Esophagus squamous epithelium (tissue), 4 donors: ENCODE measurements around the gene CASK.

Experiments
- POLR2A ChIP-seq, 4 donors: fragments of 450-650 bp; IDR thresholded peaks; one replicate each; pipeline ENCODE4 v1.6.1; 2017; ENCODE audit warnings: antibody characterized with exemption in 4 of 4, mild to moderate bottlenecking in 4 of 4, moderate library complexity in 3 of 4
- TF ChIP-seq, protein P1 (sequence below), 6 experiments: fragments of 450-650 bp in 4 of 6; fragments of 200-600 bp in 2 of 6; sonication (generic) in 2 of 6; IDR thresholded peaks; one replicate each; pipeline ENCODE4 v1.5.1; 2016 to 2019; ENCODE audit warnings: antibody characterized with exemption in 6 of 6, mild to moderate bottlenecking in 4 of 6, moderate library complexity in 4 of 6

DNA sequence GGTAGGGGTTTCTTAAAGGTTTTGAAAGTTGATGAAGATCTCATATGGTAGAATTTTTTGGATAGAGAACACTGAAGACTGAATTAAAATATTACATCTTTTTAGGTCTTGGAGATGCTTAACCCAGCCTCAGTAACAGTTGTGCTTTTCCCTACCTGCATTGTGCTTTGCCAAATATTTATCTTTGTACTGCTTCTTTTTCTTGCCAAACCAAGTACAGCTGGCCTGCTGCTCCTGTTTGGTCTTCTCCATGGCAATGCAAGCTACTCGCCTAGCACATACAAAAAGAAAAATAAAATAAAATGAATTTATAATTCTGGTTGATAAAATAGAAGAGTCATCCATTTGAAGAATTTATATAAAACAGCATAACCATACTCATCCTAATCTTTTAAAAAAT lies 380.8 kb downstream of the CASK start:
- TF ChIP-seq, protein P1, sequence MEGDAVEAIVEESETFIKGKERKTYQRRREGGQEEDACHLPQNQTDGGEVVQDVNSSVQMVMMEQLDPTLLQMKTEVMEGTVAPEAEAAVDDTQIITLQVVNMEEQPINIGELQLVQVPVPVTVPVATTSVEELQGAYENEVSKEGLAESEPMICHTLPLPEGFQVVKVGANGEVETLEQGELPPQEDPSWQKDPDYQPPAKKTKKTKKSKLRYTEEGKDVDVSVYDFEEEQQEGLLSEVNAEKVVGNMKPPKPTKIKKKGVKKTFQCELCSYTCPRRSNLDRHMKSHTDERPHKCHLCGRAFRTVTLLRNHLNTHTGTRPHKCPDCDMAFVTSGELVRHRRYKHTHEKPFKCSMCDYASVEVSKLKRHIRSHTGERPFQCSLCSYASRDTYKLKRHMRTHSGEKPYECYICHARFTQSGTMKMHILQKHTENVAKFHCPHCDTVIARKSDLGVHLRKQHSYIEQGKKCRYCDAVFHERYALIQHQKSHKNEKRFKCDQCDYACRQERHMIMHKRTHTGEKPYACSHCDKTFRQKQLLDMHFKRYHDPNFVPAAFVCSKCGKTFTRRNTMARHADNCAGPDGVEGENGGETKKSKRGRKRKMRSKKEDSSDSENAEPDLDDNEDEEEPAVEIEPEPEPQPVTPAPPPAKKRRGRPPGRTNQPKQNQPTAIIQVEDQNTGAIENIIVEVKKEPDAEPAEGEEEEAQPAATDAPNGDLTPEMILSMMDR (IDR thresholded peaks at IDR 0.05) = no peak
- TF ChIP-seq POLR2A (IDR thresholded peaks at IDR 0.05) = no peak
